NCI-H524 (cell line): Measurements from ENCODE around the gene KLHDC1.

Experiments used
- DNase-seq, 2 experiments: peaks; one replicate each; lab custom pipeline; 2025; lab: John Stamatoyannopoulos, UW

KLHDC1 gene

GRCh38 chr14:49786315-49786714, 93.4 kb downstream of the KLHDC1 start:
- no peak for DNase-seq

GRCh38 chr14:49792618-49793017, 99.7 kb downstream of the KLHDC1 start:
- DNase-seq, result no peak

DNA sequence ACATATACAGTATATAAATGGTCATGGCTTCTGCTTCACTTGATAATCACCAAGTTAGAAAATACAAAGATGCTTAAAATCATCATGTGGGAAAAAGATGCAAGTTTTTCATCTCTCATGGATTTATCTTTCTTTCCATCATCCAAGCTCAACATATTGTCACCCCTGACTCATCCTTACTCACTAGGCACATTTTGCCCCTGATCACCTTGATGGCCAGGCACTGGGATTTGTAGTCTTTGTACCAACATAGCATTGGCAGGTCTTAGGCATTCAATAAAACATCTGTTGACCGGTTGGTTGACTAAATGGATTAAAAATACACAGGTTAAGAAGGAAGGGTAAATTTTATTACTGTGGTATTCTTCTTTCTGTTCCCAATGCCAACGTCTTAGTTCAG, 103.1 kb downstream of the KLHDC1 start:
- no peak for DNase-seq
